Measurements from ENCODE around the gene USP9X.
"Not testable (repeated sequence)": the region's sequence is repeated elsewhere in the genome, so short reads cannot be mapped to it uniquely, and the experiment has no call there.

Gene USP9X

GRCh38 chrX:41192880-41193279, 107.6 kb downstream of the USP9X start:
- DNase-seq = no peak

DNA sequence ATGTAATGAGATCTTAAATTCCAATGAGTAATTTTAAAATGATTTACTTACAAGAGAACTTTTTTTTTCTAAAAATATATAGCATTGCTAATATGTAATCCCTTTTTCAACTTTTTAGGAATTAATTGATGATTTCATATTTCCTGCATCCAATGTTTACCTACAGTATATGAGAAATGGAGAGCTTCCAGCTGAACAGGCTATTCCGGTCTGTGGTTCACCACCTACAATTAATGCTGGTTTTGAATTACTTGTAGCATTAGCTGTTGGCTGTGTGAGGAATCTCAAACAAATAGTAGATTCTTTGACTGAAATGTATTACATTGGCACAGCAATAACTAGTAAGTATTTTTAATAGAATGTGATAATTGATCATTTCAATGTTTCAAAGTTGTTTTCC, 113.2 kb downstream of the USP9X start:
- DNase-seq = no peak

GRCh38 chrX:41200785-41201184, 115.5 kb downstream of the USP9X start:
- no peak for DNase-seq

GRCh38 chrX:41209853-41210252, 124.6 kb downstream of the USP9X start:
- no peak for DNase-seq

DNA sequence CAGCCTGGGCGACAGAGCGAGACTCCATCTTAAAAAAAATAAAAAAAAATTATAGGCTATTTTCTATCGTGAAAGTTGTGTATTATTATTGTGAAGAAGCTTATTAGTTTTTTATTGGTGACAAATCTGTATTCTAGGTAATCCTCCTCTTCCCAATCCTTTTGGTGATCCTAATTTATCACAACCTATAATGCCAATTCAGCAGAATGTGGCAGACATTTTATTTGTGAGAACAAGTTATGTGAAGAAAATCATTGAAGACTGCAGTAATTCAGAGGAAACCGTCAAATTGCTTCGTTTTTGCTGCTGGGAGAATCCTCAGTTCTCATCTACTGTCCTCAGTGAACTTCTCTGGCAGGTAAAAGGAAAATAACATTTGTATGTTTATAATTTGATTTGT, 139.4 kb downstream of the USP9X start:
- no peak for DNase-seq

- DNase-seq = no peak
Measured at GRCh38 chrX:41233988-41234387, 148.7 kb downstream of the USP9X start.

DNA sequence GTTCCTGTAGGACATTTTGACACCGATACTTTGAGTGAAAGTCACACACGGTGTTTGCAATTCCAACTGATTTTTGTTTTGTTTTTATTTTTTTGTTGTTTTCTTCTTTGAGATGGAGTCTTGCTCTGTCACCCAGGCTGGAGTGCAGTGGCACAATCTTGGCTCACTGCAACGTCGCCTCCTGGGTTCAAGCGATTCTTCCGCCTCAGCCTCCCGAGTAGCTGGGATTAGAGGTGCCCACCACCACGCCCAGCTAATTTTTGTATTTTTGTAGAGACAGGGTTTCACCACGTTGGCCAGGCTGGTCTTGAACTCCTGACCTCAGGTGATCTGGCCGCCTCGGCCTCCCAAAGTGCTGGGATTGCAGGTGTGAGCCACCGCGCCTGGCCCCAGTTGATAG, 149.2 kb downstream of the USP9X start:
- DNase-seq = not testable (repeated sequence)

- no peak for DNase-seq
Measured at GRCh38 chrX:41234962-41235361, 149.7 kb downstream of the USP9X start.

GRCh38 chrX:41236629-41237028, 151.4 kb downstream of the USP9X start:
- no peak for DNase-seq

DNA sequence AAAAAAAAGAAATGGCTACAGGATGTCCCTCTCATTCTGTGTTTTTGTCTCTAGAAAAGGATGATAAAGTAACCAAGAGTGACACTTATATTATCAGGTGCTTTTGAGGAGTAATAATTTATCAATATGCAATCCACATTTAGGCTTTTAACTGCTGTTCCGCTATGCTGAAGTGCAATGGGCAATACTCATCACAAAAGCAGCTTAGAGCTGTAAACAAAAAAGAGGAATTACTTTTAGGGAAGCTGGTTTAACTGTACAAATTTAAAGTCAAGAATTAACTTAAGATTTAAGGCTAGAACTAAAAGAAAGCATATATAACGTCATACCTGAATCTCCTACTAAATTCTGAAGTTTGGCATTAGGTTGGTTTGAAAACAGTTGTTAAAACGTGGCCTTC, 155.3 kb downstream of the USP9X start:
- no peak for DNase-seq

- DNase-seq = no peak
Measured at GRCh38 chrX:41241962-41242361, 156.7 kb downstream of the USP9X start.

GRCh38 chrX:41245641-41246040, 160.4 kb downstream of the USP9X start:
- DNase-seq = no peak

DNA sequence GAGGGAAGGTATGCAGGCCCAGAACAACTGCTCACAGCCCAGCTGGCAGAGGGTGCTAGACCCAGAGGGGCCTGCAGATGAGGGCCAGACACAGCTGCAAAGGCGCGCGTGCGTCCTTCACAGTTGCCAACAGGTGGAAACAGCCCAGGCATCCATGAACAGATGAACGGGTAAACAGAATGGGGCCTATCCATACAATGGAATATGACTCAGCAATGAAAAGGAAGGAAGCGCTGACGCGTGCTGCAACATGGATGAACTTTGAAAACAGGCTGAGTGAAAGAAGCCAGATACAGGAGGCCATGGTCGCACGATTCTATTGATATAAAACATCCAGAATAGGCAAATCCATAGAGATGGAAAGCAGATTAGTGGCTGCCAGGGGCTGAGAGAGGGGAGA, 165.6 kb downstream of the USP9X start:
- no peak for DNase-seq

DNA sequence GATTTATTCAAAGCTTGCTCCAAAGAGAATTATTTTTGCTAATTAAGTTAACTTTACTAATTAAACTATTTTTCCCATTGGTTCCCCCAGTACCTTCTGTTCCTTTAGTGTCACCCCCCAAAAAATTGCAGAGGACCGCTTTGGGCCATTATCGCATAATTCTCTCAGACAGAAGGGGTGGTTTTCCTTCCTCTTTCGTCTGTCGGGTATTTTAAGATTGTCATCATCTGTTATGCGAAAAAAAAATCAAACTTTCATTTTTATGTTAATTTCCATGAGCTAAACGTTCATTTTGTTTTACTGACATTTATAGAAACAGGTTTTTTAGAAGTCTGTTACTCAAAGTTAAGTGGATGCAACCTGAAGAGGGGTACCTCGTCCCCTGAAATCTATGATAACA, 172.6 kb downstream of the USP9X start:
- no peak for DNase-seq

GRCh38 chrX:41258226-41258625, 173.0 kb downstream of the USP9X start:
- DNase-seq = no peak

DNA sequence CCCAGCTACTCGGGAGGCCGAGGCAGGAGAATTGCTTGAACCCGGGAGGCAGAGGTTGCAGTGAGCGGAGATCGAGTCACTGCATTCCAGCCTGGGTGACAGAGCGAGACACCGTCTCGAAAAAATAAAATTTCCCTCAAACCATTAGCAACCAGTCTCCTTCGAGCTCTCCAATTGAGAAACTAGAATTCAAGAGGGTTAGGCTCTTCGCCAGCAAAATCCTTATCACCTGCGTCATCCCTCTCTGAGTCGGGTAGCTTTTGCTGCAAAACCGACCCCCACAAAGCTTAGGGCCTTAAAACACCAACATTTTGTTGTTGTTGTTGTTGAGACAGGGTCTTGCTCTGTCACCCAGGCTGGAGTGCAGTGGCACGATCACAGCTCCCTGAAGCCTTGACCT, 173.6 kb downstream of the USP9X start:
- no peak for DNase-seq

DNA sequence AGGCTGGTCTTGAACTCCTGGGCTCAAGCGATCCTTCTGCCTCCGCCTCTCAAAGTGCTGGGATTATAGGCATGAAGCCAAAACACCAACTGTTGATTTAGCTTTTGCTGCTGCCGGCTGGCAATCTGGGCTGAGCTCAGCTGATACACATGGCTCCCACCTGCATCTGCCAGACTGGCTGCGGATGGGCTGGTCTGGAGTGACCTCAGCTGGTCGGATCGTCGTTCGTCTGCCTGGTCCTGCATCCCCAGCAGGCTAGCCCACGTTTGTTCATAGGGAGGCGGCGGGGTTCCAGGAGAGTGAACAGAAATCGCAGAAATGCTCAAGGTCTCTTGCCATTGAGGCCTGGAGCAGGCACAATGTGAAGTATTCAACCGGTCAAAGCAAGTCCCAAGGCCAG, 174.3 kb downstream of the USP9X start:
- no peak for DNase-seq

GRCh38 chrX:41265615-41266014, 180.4 kb downstream of the USP9X start:
- peak; percentile 28 for DNase-seq

GRCh38 chrX:41273638-41274037, 188.4 kb downstream of the USP9X start:
- no peak for DNase-seq

- peak; percentile 30 for DNase-seq
Measured at GRCh38 chrX:41275661-41276609, 190.7 kb downstream of the USP9X start.

GRCh38 chrX:41276661-41277506, 191.6 kb downstream of the USP9X start:
- no peak for DNase-seq

DNA sequence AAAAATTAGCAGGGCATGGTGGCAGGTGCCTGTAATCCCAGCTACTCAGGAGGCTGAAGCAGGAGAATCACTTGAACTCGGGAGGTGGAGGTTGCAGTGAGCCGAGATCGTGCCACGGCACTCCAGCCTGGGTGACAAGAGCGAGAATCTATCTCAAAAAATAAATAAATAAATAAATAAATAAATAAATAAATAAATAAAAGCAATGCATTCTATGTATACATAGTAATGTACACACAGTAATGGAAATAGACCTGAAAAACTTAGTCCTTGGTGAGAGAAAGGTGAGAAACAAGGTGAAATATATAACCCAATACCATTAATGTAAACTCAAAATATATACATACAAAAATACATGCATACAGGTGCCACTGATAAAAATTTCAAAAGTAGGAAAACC, 197.1 kb downstream of the USP9X start:
- DNase-seq = not testable (repeated sequence)

- not testable (repeated sequence) for DNase-seq
Measured at GRCh38 chrX:41285928-41286327, 200.7 kb downstream of the USP9X start.

All from activated CD4-positive, alpha-beta T cell treated with anti-CD3 and anti-CD28 coated beads for 1 hour (primary cell).